Fibroblast of lung (primary cell): ENCODE results near the gene ZNF639.

ENCODE experiments used
- CTCF ChIP-seq, 2 donors: IDR thresholded peaks in 1 of 2; conservative IDR thresholded peaks in 1 of 2; 1 replicate in 1 of 2; 2 replicates in 1 of 2; pipeline ENCODE4 v1.5.1; 2011 to 2012; ENCODE audit warnings: low read length in 2 of 2, control low read depth in 1 of 2, inconsistent platforms in 1 of 2, low read depth in 1 of 2, mild to moderate bottlenecking in 1 of 2
- EZH2 ChIP-seq: IDR thresholded peaks from 2 replicates; pipeline ENCODE4 v1.5.1; 2012; ENCODE audit warnings: low read length, control low read depth, mild to moderate bottlenecking; ENCODE audit errors: missing control alignments

GRCh38 chr3:179373938-179374337 is 51.1 kb downstream of the ZNF639 start:
- TF ChIP-seq CTCF (conservative IDR thresholded peaks at IDR 0.05 in 1 of 2, IDR thresholded peaks at IDR 0.05 in 1 of 2; ENCODE audit: low read depth in 1 of 2, low read length in 2 of 2) (no peak), EZH2 (no peak)
